ENCODE data around the gene GTPBP3. TPM values are rescaled to one million over a fixed set of nuclear protein-coding genes. Genes with fewer than 3 reads are reported as not detected.

Gene GTPBP3
- total and polyA plus RNA-seq, 2 of the 13 experiments (the other 11 are each of a cell fraction or from before 2014, with no cell fraction given), result 17.5 to 30.0 TPM

GRCh38 chr19:17334414-17335409, 2.6 kb upstream of the GTPBP3 start, which contains the start of gene ANO8 (continued):
- TF ChIP-seq GMEB2 (CRISPR knock-in tag; IDR thresholded peaks at IDR 0.05; ENCODE audit: low read depth), result no peak
- peak; percentile 69 for TF ChIP-seq SKI (IDR thresholded peaks at IDR 0.05; ENCODE audit: partially characterized antibody)
- TF ChIP-seq ZNF562 (CRISPR knock-in tag; IDR thresholded peaks at IDR 0.05; ENCODE audit: borderline replicate concordance), result no peak
- peak; percentile 79 for TF ChIP-seq CREB1 (IDR thresholded peaks at IDR 0.05)
- TF ChIP-seq CREB1 (CRISPR knock-in tag; IDR thresholded peaks at IDR 0.05), result no peak
- TF ChIP-seq ZNF296 (CRISPR knock-in tag; conservative IDR thresholded peaks at IDR 0.05), result no peak
- TF ChIP-seq SAP130 (CRISPR knock-in tag; IDR thresholded peaks at IDR 0.05; ENCODE audit: low read depth), result peak; percentile 83
- no peak for TF ChIP-seq NONO (IDR thresholded peaks at IDR 0.05)
- TF ChIP-seq NONO (CRISPR knock-in tag; conservative IDR thresholded peaks at IDR 0.05), result peak; percentile 69
- TF ChIP-seq ZMYM4 (CRISPR knock-in tag; IDR thresholded peaks at IDR 0.05), result peak; percentile 69
- 0 out of 4 replicates have a peak, but pooled peaks of 1 of the 2 experiments have one; percentile 45 for TF ChIP-seq KLF16 (CRISPR knock-in tag; IDR thresholded peaks at IDR 0.05)
- TF ChIP-seq SRSF1 (optimal IDR thresholded peaks at IDR 0.05; ENCODE audit: low read depth, low read length), result peak; percentile 68
- 0 out of 2 replicates have a peak, but pooled peaks have one; percentile 24 for TF ChIP-seq ZNF264 (CRISPR knock-in tag; IDR thresholded peaks at IDR 0.05)
- peak; percentile 40 for TF ChIP-seq PHF8 (CRISPR knock-in tag; IDR thresholded peaks at IDR 0.05)
- TF ChIP-seq ATAD3A (CRISPR knock-in tag; IDR thresholded peaks at IDR 0.05), result no peak
- peak; percentile 31; the same call in 1 of the 2 replicates for TF ChIP-seq ZNF333 (CRISPR knock-in tag; IDR thresholded peaks at IDR 0.05; ENCODE audit: borderline replicate concordance)
- no peak; the same call in 1 of the 2 replicates for TF ChIP-seq ZNF614 (CRISPR knock-in tag; IDR thresholded peaks at IDR 0.05; ENCODE audit: borderline replicate concordance)
- TF ChIP-seq ZNF883 (CRISPR knock-in tag; IDR thresholded peaks at IDR 0.05; ENCODE audit: not compliant biosample characterization), result peak; percentile 36
- peak; percentile 81; the same call in 1 of the 2 replicates for TF ChIP-seq ZNF550 (CRISPR knock-in tag; IDR thresholded peaks at IDR 0.05; ENCODE audit: borderline replicate concordance)
- 0 out of 2 replicates have a peak, but pooled peaks have one; percentile 78 for TF ChIP-seq ZNF691 (CRISPR knock-in tag; IDR thresholded peaks at IDR 0.05; ENCODE audit: borderline replicate concordance, low read depth)
- TF ChIP-seq, protein P1, sequence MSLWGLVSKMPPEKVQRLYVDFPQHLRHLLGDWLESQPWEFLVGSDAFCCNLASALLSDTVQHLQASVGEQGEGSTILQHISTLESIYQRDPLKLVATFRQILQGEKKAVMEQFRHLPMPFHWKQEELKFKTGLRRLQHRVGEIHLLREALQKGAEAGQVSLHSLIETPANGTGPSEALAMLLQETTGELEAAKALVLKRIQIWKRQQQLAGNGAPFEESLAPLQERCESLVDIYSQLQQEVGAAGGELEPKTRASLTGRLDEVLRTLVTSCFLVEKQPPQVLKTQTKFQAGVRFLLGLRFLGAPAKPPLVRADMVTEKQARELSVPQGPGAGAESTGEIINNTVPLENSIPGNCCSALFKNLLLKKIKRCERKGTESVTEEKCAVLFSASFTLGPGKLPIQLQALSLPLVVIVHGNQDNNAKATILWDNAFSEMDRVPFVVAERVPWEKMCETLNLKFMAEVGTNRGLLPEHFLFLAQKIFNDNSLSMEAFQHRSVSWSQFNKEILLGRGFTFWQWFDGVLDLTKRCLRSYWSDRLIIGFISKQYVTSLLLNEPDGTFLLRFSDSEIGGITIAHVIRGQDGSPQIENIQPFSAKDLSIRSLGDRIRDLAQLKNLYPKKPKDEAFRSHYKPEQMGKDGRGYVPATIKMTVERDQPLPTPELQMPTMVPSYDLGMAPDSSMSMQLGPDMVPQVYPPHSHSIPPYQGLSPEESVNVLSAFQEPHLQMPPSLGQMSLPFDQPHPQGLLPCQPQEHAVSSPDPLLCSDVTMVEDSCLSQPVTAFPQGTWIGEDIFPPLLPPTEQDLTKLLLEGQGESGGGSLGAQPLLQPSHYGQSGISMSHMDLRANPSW (CRISPR knock-in tag; IDR thresholded peaks at IDR 0.05; ENCODE audit: borderline replicate concordance), result no peak
- no peak for TF ChIP-seq LCORL (IDR thresholded peaks at IDR 0.05)
- peak; percentile 84 for TF ChIP-seq LCORL (CRISPR knock-in tag; IDR thresholded peaks at IDR 0.05)
- TF ChIP-seq ZNF598 (CRISPR knock-in tag; IDR thresholded peaks at IDR 0.05; ENCODE audit: borderline replicate concordance), result peak; percentile 64; the same call in 1 of the 2 replicates
- no peak for TF ChIP-seq ZBTB7B (CRISPR knock-in tag; IDR thresholded peaks at IDR 0.05)
- peak; percentile 70 for TF ChIP-seq SALL1 (CRISPR knock-in tag; IDR thresholded peaks at IDR 0.05)
